IMR-90 (cell line): Measurements from ENCODE around the gene CD79A. TPM values are rescaled to one million over a fixed set of nuclear protein-coding genes. Genes with fewer than 3 reads are reported as not detected.

Source experiments
- ATAC-seq: fragments of 200-7000 bp; cut with Tn5 transposase; 2 replicates; pipeline ENCODE4 v1.9.1; 2020; ENCODE audit warnings: low read depth, mild to moderate bottlenecking, moderate library complexity
- BruUV-seq: library from RNA; stranded (reverse); fragments of 400-500 nt; replicated peaks from 2 replicates; lab custom pipeline; 2021; lab: Mats Ljungman, UMichigan
- CTCF ChIA-PET: fragments of 300-600 bp; formaldehyde crosslinking; extraction: SDS; loops from one replicate; lab custom pipeline; 2021; ENCODE audit warnings: antibody characterized with exemption; lab: Yijun Ruan, JAX
- POLR2A ChIA-PET: fragments of 300-600 bp; sonication (Branson Sonifier 250); formaldehyde crosslinking; loops from one replicate; lab custom pipeline; 2022; ENCODE audit warnings: antibody characterized with exemption; ENCODE audit not compliant: unreplicated experiment; lab: Charles Lee
- DNase-seq: peaks from one replicate; pipeline ENCODE4 v3.0.0; 2013
- H2AFZ ChIP-seq: replicated peaks from 2 replicates; pipeline ENCODE3; 2013; ENCODE audit warnings: low read length, mild to moderate bottlenecking; ENCODE audit not compliant: poor library complexity
- H2AK5ac ChIP-seq: 2 replicates; pipeline ENCODE4 v1.6.1; 2013; ENCODE audit warnings: low read depth, low read length, inconsistent platforms
- H2AK9ac ChIP-seq: replicated peaks from 2 replicates; pipeline ENCODE3; 2013; ENCODE audit warnings: mild to moderate bottlenecking, low read depth, low read length, moderate library complexity; ENCODE audit not compliant: poor library complexity
- H2BK120ac ChIP-seq: 2 replicates; pipeline ENCODE4 v1.6.1; 2013; ENCODE audit warnings: low read depth, low read length, inconsistent platforms
- H2BK15ac ChIP-seq: 3 replicates; pipeline ENCODE4 v1.6.1; 2013; ENCODE audit warnings: low read depth, low read length, inconsistent platforms
- H2BK20ac ChIP-seq: 2 replicates; pipeline ENCODE4 v1.6.1; 2013; ENCODE audit warnings: low read depth, mild to moderate bottlenecking, inconsistent platforms, low read length, moderate library complexity
- H2BK5ac ChIP-seq: 2 replicates; pipeline ENCODE4 v1.6.1; 2013; ENCODE audit warnings: mild to moderate bottlenecking, low read depth, low read length, inconsistent platforms; ENCODE audit not compliant: poor library complexity, severe bottlenecking
- H3K14ac ChIP-seq: replicated peaks from 2 replicates; pipeline ENCODE4 v1.6.1; 2013; ENCODE audit warnings: low read depth, low read length, inconsistent platforms
- H3K18ac ChIP-seq: 2 replicates; pipeline ENCODE4 v1.6.1; 2013; ENCODE audit warnings: low read depth, low read length, control low read depth
- H3K23ac ChIP-seq: 2 replicates; pipeline ENCODE4 v1.6.1; 2013; ENCODE audit warnings: low read depth, low read length, inconsistent platforms
- H3K27ac ChIP-seq: 2 replicates; pipeline ENCODE4 v1.5.1; 2013; ENCODE audit warnings: mild to moderate bottlenecking, control low read depth, low read length; ENCODE audit not compliant: insufficient read depth
- H3K27me3 ChIP-seq: 2 replicates; pipeline ENCODE4 v1.6.1; 2013; ENCODE audit warnings: low read length; ENCODE audit not compliant: control insufficient read depth, insufficient read depth
- H3K36me3 ChIP-seq: 2 replicates; pipeline ENCODE4 v1.6.1; 2013; ENCODE audit warnings: low read length, mixed read lengths; ENCODE audit not compliant: control insufficient read depth, insufficient read depth
- H3K4ac ChIP-seq: 2 replicates; pipeline ENCODE4 v1.6.1; 2013; ENCODE audit warnings: low read depth, low read length, inconsistent platforms
- H3K4me1 ChIP-seq: 2 replicates; pipeline ENCODE4 v1.6.1; 2013; ENCODE audit warnings: low read length, mixed read lengths; ENCODE audit not compliant: control insufficient read depth, insufficient read depth
- H3K4me2 ChIP-seq: 2 replicates; pipeline ENCODE4 v1.6.1; 2013; ENCODE audit warnings: low read depth, mild to moderate bottlenecking, control low read depth, low read length, moderate library complexity
- H3K4me3 ChIP-seq: 2 replicates; pipeline ENCODE4 v1.5.1; 2013; ENCODE audit warnings: low read depth, mild to moderate bottlenecking, control low read depth, low read length, moderate library complexity; ENCODE audit not compliant: insufficient read depth
- H3K56ac ChIP-seq: 2 replicates; pipeline ENCODE4 v1.6.1; 2013; ENCODE audit warnings: low read length, inconsistent platforms; ENCODE audit not compliant: insufficient read depth; ENCODE audit errors: extremely low read depth
- H3K79me1 ChIP-seq, 2 experiments: 2 replicates each; pipeline ENCODE4 v1.6.1; 2013; ENCODE audit warnings: low read length in 2 of 2, inconsistent platforms in 1 of 2, low read depth in 1 of 2
- H3K9ac ChIP-seq: 2 replicates; pipeline ENCODE4 v1.6.1; 2013; ENCODE audit warnings: low read depth, low read length, control low read depth
- H3K9me1 ChIP-seq: 2 replicates; pipeline ENCODE4 v1.6.1; 2013; ENCODE audit warnings: low read length, inconsistent platforms; ENCODE audit not compliant: insufficient read depth
- H3K9me3 ChIP-seq: 2 replicates; pipeline ENCODE4 v1.6.1; 2013; ENCODE audit warnings: low read length; ENCODE audit not compliant: control insufficient read depth, insufficient read depth
- H4K20me1 ChIP-seq: 2 replicates; pipeline ENCODE4 v1.6.1; 2013; ENCODE audit warnings: low read length, inconsistent platforms; ENCODE audit not compliant: insufficient read depth
- H4K5ac ChIP-seq: 2 replicates; pipeline ENCODE4 v1.6.1; 2013; ENCODE audit warnings: mild to moderate bottlenecking, low read depth, low read length, control low read depth
- H4K8ac ChIP-seq, 2 experiments: 2 replicates each; pipeline ENCODE4 v1.6.1; 2013; ENCODE audit warnings: low read depth in 2 of 2, low read length in 2 of 2, control low read depth in 1 of 2, inconsistent platforms in 1 of 2
- H4K91ac ChIP-seq: 2 replicates; pipeline ENCODE4 v1.6.1; 2013; ENCODE audit warnings: low read depth, low read length, inconsistent platforms; ENCODE audit not compliant: insufficient read depth
- CEBPB ChIP-seq: IDR thresholded peaks from 2 replicates; pipeline ENCODE4 v1.6.1; 2012; ENCODE audit warnings: low read depth, low read length, improper control_type of control experiment
- FOS ChIP-seq: fragments of 150-350 bp; IDR thresholded peaks from 2 replicates; pipeline ENCODE4 v1.6.1; 2016; ENCODE audit warnings: low read depth, low read length
- MAFK ChIP-seq: IDR thresholded peaks from 2 replicates; pipeline ENCODE4 v1.6.1; 2012; ENCODE audit warnings: low read depth, low read length, improper control_type of control experiment
- MAZ ChIP-seq: IDR thresholded peaks from 2 replicates; pipeline ENCODE4 v1.6.1; 2012; ENCODE audit warnings: low read depth, mild to moderate bottlenecking, low read length, improper control_type of control experiment, moderate library complexity, borderline replicate concordance
- MXI1 ChIP-seq: IDR thresholded peaks from 2 replicates; pipeline ENCODE4 v1.6.1; 2012; ENCODE audit warnings: low read depth, mild to moderate bottlenecking, low read length, moderate library complexity, borderline replicate concordance
- NFE2L2 ChIP-seq: fragments of 150-350 bp; IDR thresholded peaks from 2 replicates; pipeline ENCODE4 v1.6.1; 2016; ENCODE audit warnings: low read depth, mild to moderate bottlenecking, low read length
- RAD21 ChIP-seq: IDR thresholded peaks from 2 replicates; pipeline ENCODE4 v1.6.1; 2012; ENCODE audit warnings: low read length, improper control_type of control experiment
- SMC3 ChIP-seq: fragments of 150-350 bp; IDR thresholded peaks from 2 replicates; pipeline ENCODE4 v1.6.1; 2016; ENCODE audit warnings: low read depth, mild to moderate bottlenecking, antibody characterized with exemption, low read length, moderate library complexity
- WGBS, 2 experiments: methylation state at CpG; one replicate each; pipeline versions ENCODE4 v1.1.5 to v1.1.7; 2013; ENCODE audit warnings: missing lambda C conversion rate in 2 of 2; ENCODE audit not compliant: insufficient read length in 1 of 2; ENCODE audit errors: extremely low coverage in 2 of 2; 5-methylcytosine and 5-hydroxymethylcytosine counted together
- dilution Hi-C: fragments of 300-500 bp; cut with HindIII; formaldehyde crosslinking; loops from one replicate; pipeline ENCODE4 v1.14.3; 2018; ENCODE audit warnings: low sequenced_read_pairs; ENCODE audit not compliant: unreplicated experiment
- in situ Hi-C: fragments of 300-500 bp; cut with MboI; formaldehyde crosslinking; loops from 3 replicates; pipeline ENCODE4 v1.14.3; 2019; ENCODE audit warnings: low sequenced_read_pairs, inconsistent platforms, mixed read lengths
- intact Hi-C: fragments of 100-400 bp; cut with micrococcal nuclease; formaldehyde crosslinking; loops from 2 replicates; pipeline ENCODE4 v1.10.0; 2022
- polyA plus RNA-seq, 3 experiments: library from polyadenylated mRNA; depleted of rRNA; stranded (reverse); fragments of >200 nt; gene quantifications; 2 replicates each; pipeline ENCODE4 v1.2.3, GENCODE V29; 2012; ENCODE audit warnings: low replicate concordance in 1 of 3
- total RNA-seq: library from RNA; depleted of rRNA; stranded (reverse); fragments of >200 nt; gene quantifications from 2 replicates; pipeline ENCODE4 v1.2.3, GENCODE V29; 2012
- TF ChIP-seq, protein P1 (sequence below): fragments of 150-350 bp; IDR thresholded peaks from 2 replicates; pipeline ENCODE4 v1.6.1; 2017; ENCODE audit warnings: mild to moderate bottlenecking, antibody characterized with exemption, low read length, low read depth
- TF ChIP-seq, protein P2 (sequence below): fragments of 150-350 bp; IDR thresholded peaks from 2 replicates; pipeline ENCODE4 v1.6.1; 2016; ENCODE audit warnings: low read depth, mild to moderate bottlenecking, low read length, moderate library complexity, borderline replicate concordance

Gene CD79A
- total and polyA plus RNA-seq, 2 of the 4 experiments (the other 2 are of a cell fraction) = 0.19 TPM; not detected in 1

DNA sequence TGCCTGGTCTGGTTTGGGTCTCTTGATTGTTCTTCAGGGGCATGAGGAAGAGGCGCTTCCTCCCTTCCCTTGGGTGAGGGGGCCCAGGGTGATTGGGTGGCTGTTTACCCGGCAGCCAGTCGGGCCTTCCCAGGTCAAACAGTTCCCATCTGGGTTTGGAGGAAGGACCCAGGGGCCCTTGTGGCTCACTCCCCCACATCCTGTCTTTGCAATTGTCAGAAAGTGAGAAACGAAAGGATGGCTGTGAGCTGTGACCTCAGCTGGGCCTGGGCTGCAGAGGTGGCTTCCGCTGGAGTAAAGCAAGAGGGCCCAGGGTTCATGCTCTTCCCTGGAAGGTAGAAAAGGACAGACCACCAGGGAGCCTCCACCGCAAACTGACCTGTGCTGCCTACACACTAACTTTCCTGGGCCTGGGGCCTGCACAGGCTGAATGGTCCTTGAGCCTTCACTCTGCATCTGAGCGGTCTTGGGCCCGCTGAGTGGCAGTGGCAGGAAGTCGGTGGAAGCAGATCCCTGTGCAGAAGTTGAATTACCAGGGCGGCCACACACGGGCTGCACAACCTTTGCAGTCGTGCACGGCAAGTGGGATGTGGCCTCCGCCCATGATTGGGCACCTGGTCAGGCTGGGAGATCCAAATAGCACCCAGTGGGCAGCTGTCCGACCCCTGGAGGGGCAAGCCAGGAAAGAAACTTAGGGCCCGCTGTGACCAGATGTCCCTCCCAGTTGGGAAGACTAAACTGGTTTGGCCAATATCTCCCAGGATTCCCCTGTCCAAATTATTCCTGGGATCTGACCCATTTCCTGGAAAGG is 5.3 kb upstream of the CD79A start:
- dilution Hi-C loops = no loop called here
- Histone ChIP-seq H2BK20ac (no peak overlapping the region), H3K4me2 (no peak overlapping the region), H3K56ac (no peak overlapping the region), H2BK5ac (no peak overlapping the region), H3K14ac (no peak overlapping the region), H2AFZ (no peak overlapping the region), H4K91ac (no peak overlapping the region), H3K23ac (no peak overlapping the region), H2AK5ac (no peak overlapping the region), H3K4ac (no peak overlapping the region), H4K8ac (no peak overlapping the region), H2AK9ac (no peak overlapping the region), H3K4me1 (peaks cover 2% of the 10 kb centered on the region; the same call in 1 of the 2 replicates), H2BK15ac (no peak overlapping the region), H3K36me3 (peaks cover 51% of the 10 kb centered on the region), H3K79me1 (peaks cover 13 to 32% of the 10 kb centered on the region in 2 experiments), H3K4me3 (no peak overlapping the region), H3K9ac (no peak overlapping the region), H3K27ac (no peak overlapping the region), H3K27me3 (no peaks in the 10 kb centered on the region; the same call in 1 of the 2 replicates), H3K18ac (no peak overlapping the region), H4K20me1 (peaks cover 69% of the 10 kb centered on the region), H3K9me3 (no peaks in the 10 kb centered on the region), H3K9me1 (no peaks in the 10 kb centered on the region), H4K5ac (no peak overlapping the region), H2BK120ac (no peak overlapping the region)
- TF ChIP-seq, protein P1, sequence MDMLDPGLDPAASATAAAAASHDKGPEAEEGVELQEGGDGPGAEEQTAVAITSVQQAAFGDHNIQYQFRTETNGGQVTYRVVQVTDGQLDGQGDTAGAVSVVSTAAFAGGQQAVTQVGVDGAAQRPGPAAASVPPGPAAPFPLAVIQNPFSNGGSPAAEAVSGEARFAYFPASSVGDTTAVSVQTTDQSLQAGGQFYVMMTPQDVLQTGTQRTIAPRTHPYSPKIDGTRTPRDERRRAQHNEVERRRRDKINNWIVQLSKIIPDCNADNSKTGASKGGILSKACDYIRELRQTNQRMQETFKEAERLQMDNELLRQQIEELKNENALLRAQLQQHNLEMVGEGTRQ = no peak
- no peak for TF ChIP-seq RAD21
- TF ChIP-seq CEBPB = no peak
- no peak for TF ChIP-seq MAFK
- TF ChIP-seq, protein P2, sequence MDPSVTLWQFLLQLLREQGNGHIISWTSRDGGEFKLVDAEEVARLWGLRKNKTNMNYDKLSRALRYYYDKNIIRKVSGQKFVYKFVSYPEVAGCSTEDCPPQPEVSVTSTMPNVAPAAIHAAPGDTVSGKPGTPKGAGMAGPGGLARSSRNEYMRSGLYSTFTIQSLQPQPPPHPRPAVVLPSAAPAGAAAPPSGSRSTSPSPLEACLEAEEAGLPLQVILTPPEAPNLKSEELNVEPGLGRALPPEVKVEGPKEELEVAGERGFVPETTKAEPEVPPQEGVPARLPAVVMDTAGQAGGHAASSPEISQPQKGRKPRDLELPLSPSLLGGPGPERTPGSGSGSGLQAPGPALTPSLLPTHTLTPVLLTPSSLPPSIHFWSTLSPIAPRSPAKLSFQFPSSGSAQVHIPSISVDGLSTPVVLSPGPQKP = no peak
- no peak for TF ChIP-seq MXI1
- no peak for TF ChIP-seq SMC3
- no peak for TF ChIP-seq NFE2L2
- no peak for TF ChIP-seq FOS
- no peak for TF ChIP-seq MAZ
- intact Hi-C loops = no loop called here
- in situ Hi-C loops = no loop called here
- CTCF ChIA-PET = no interaction called here
- DNase-seq (no peak), ATAC-seq (no peak)
- BruUV-seq = no TSS peak
- WGBS, 2 experiments = 84% methylated on average over 8 of the region's 16 CpGs; no CpG with 5 or more reads in 1 of the 2 experiments
- POLR2A ChIA-PET = no interaction called here
